Liver (tissue), 9 donors: ENCODE data around the gene CPLX3. TPM values are rescaled to one million over a fixed set of nuclear protein-coding genes. Genes with fewer than 3 reads are reported as not detected.

Experiments used
- DNase-seq: peaks from one replicate; pipeline ENCODE4 v3.0.0-alpha.2; 2017; ENCODE audit warnings: low spot score
- H3K27ac ChIP-seq, 2 donors: one replicate each; pipeline ENCODE4 v1.7.0; 2013; ENCODE audit warnings: inconsistent platforms in 2 of 2, low read length in 2 of 2, control low read depth in 1 of 2, low read depth in 1 of 2, mild to moderate bottlenecking in 1 of 2
- H3K27me3 ChIP-seq, 4 donors: one replicate each; pipeline versions ENCODE4 v1.6.1 to v1.7.0; 2013; ENCODE audit warnings: low read length in 3 of 4, inconsistent platforms in 1 of 4, mild to moderate bottlenecking in 1 of 4, moderate library complexity in 1 of 4; ENCODE audit not compliant: control insufficient read depth in 4 of 4, insufficient read depth in 4 of 4
- H3K36me3 ChIP-seq, 4 donors: one replicate each; pipeline versions ENCODE4 v1.6.1 to v1.7.0; 2013; ENCODE audit warnings: low read length in 3 of 4, mild to moderate bottlenecking in 3 of 4, low read depth in 1 of 4, moderate library complexity in 1 of 4; ENCODE audit not compliant: control insufficient read depth in 4 of 4, insufficient read depth in 3 of 4
- H3K4me1 ChIP-seq, 4 donors: one replicate each; pipeline versions ENCODE4 v1.6.1 to v1.7.0; 2013; ENCODE audit warnings: low read length in 3 of 4, mild to moderate bottlenecking in 3 of 4, moderate library complexity in 1 of 4; ENCODE audit not compliant: control insufficient read depth in 4 of 4, insufficient read depth in 4 of 4
- H3K4me3 ChIP-seq, 3 donors: one replicate each; pipeline versions ENCODE4 v1.6.1 to v1.7.0; 2013; ENCODE audit warnings: low read length in 3 of 3, control low read depth in 1 of 3, low read depth in 1 of 3, mild to moderate bottlenecking in 1 of 3
- H3K9ac ChIP-seq, 2 donors: one replicate each; pipeline ENCODE4 v1.7.0; 2013; ENCODE audit warnings: low read length in 2 of 2, mild to moderate bottlenecking in 2 of 2, moderate library complexity in 2 of 2, control low read depth in 1 of 2, low read depth in 1 of 2
- H3K9me3 ChIP-seq, 4 donors: one replicate each; pipeline versions ENCODE4 v1.6.1 to v1.7.0; 2013; ENCODE audit warnings: low read length in 3 of 4; ENCODE audit not compliant: control insufficient read depth in 4 of 4
- EGR1 ChIP-seq, 2 donors: IDR thresholded peaks; 2 replicates each; pipeline ENCODE4 v1.6.1; 2016 to 2018; ENCODE audit warnings: antibody characterized with exemption in 2 of 2, low read depth in 2 of 2
- FOXA1 ChIP-seq: IDR thresholded peaks from 2 replicates; pipeline ENCODE4 v1.6.1; 2016; ENCODE audit warnings: antibody characterized with exemption
- FOXA2 ChIP-seq: IDR thresholded peaks from 2 replicates; pipeline ENCODE4 v1.6.1; 2016; ENCODE audit warnings: antibody characterized with exemption
- GABPA ChIP-seq, 2 donors: IDR thresholded peaks in 1 of 2; conservative IDR thresholded peaks in 1 of 2; 2 replicates each; pipeline ENCODE4 v1.6.1; 2016; ENCODE audit warnings: antibody characterized with exemption in 2 of 2, mild to moderate bottlenecking in 1 of 2, moderate library complexity in 1 of 2
- HNF4A ChIP-seq, 2 donors: conservative IDR thresholded peaks; 2 replicates each; pipeline ENCODE4 v1.6.1; 2016; ENCODE audit warnings: antibody characterized with exemption in 2 of 2, mild to moderate bottlenecking in 2 of 2
- HNF4G ChIP-seq: IDR thresholded peaks from 2 replicates; pipeline ENCODE4 v1.6.1; 2016; ENCODE audit warnings: antibody characterized with exemption
- JUND ChIP-seq, 2 donors: IDR thresholded peaks; 2 replicates each; pipeline ENCODE4 v1.6.1; 2016; ENCODE audit warnings: antibody characterized with exemption in 2 of 2
- NR2F2 ChIP-seq: IDR thresholded peaks from 2 replicates; pipeline ENCODE4 v1.6.1; 2016; ENCODE audit warnings: antibody characterized with exemption
- RAD21 ChIP-seq, 2 donors: IDR thresholded peaks; 2 replicates each; pipeline ENCODE4 v1.6.1; 2016; ENCODE audit warnings: antibody characterized with exemption in 2 of 2, mild to moderate bottlenecking in 2 of 2
- RXRA ChIP-seq, 2 donors: IDR thresholded peaks; 2 replicates each; pipeline ENCODE4 v1.6.1; 2017 to 2018; ENCODE audit warnings: antibody characterized with exemption in 2 of 2, mild to moderate bottlenecking in 1 of 2
- TAF1 ChIP-seq: conservative IDR thresholded peaks from 2 replicates; pipeline ENCODE4 v1.6.1; 2016; ENCODE audit warnings: antibody characterized with exemption, mild to moderate bottlenecking
- YY1 ChIP-seq: IDR thresholded peaks from 2 replicates; pipeline ENCODE4 v1.6.1; 2016; ENCODE audit warnings: antibody characterized with exemption, mild to moderate bottlenecking
- WGBS: extraction: QIAGEN DNeasy Blood & Tissue Kit; methylation state at CpG from one replicate; pipeline ENCODE4 v1.1.7; 2013; 5-methylcytosine and 5-hydroxymethylcytosine counted together
- polyA plus RNA-seq, 2 donors: library from polyadenylated mRNA; stranded (reverse) in 1 of 2; unstranded in 1 of 2; fragments of 200-250 nt in 1 of 2; fragments of >200 nt in 1 of 2; fragmentation: Nextera tagmentation in 1 of 2; extraction: Ambion mirVana in 1 of 2; gene quantifications; one replicate each; pipeline versions ENCODE4 v1.2.1 to v1.2.3, GENCODE V29; 2013 to 2015
- total RNA-seq, 2 donors: library from RNA; depleted of rRNA; stranded (reverse); fragments of >200 nt; gene quantifications; one replicate each; pipeline ENCODE4 v1.2.3, GENCODE V29; 2014
- TF ChIP-seq, protein P1 (sequence below): IDR thresholded peaks from 2 replicates; pipeline ENCODE4 v1.6.1; 2016; ENCODE audit warnings: antibody characterized with exemption
- TF ChIP-seq, protein P2 (sequence below): fragments of 150-350 bp; IDR thresholded peaks from 2 replicates; pipeline ENCODE4 v1.5.1; 2017; ENCODE audit warnings: improper control_type of control experiment, low read depth, low read length; ENCODE audit not compliant: missing input control
- TF ChIP-seq, protein P3 (sequence below): IDR thresholded peaks from 2 replicates; pipeline ENCODE4 v1.6.1; 2016; ENCODE audit warnings: antibody characterized with exemption, mild to moderate bottlenecking
- donor health status: healthy.
- donor health status: healthy.
- donor health status: healthy.
- donor health status: healthy.
- donor health status: healthy.

The CPLX3 gene
- total and polyA plus RNA-seq, 4 donors = not detected

DNA sequence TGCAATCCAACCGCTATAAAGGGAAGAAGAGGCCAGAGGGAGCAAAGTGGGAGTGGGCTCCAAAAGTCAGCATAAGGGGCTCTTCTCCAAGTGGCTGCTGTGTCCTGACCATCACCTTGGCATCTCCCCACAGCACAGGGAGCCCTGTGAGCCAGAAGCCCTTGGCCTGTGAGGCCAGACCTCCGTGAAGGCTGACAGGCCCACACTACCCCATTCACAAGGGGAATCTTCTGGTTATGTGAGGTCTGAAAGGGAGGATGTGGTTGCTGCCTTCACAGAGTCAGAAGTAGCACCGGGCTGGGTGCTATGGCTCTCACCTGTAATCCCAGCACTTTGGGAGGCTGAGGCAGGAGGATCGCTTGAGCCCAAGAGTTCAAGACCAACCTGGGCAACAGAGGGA lies 19.2 kb downstream of the CPLX3 start:
- H3K4me1 ChIP-seq = peaks cover 5 to 25% (median 15%) of the 10 kb centered on the region in 4 donors
- no peak overlapping the region for H3K27ac ChIP-seq
- H3K9ac ChIP-seq = no peak overlapping the region
- TF ChIP-seq FOXA2 (no peak), RAD21 (IDR thresholded peaks at IDR 0.05) (no peak), HNF4G (no peak), JUND (IDR thresholded peaks at IDR 0.05) (no peak), TAF1 (no peak), GABPA (IDR thresholded peaks at IDR 0.05 in 1 of 2, conservative IDR thresholded peaks at IDR 0.05 in 1 of 2) (no peak), HNF4A (conservative IDR thresholded peaks at IDR 0.05) (no peak), YY1 (no peak), EGR1 (IDR thresholded peaks at IDR 0.05; ENCODE audit: low read depth in 2 of 2) (no peak), RXRA (IDR thresholded peaks at IDR 0.05) (no peak), NR2F2 (no peak), FOXA1 (no peak)
- TF ChIP-seq, protein P1, sequence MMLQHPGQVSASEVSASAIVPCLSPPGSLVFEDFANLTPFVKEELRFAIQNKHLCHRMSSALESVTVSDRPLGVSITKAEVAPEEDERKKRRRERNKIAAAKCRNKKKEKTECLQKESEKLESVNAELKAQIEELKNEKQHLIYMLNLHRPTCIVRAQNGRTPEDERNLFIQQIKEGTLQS = no peak
- TF ChIP-seq, protein P2, sequence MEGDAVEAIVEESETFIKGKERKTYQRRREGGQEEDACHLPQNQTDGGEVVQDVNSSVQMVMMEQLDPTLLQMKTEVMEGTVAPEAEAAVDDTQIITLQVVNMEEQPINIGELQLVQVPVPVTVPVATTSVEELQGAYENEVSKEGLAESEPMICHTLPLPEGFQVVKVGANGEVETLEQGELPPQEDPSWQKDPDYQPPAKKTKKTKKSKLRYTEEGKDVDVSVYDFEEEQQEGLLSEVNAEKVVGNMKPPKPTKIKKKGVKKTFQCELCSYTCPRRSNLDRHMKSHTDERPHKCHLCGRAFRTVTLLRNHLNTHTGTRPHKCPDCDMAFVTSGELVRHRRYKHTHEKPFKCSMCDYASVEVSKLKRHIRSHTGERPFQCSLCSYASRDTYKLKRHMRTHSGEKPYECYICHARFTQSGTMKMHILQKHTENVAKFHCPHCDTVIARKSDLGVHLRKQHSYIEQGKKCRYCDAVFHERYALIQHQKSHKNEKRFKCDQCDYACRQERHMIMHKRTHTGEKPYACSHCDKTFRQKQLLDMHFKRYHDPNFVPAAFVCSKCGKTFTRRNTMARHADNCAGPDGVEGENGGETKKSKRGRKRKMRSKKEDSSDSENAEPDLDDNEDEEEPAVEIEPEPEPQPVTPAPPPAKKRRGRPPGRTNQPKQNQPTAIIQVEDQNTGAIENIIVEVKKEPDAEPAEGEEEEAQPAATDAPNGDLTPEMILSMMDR = no peak
- TF ChIP-seq, protein P3, sequence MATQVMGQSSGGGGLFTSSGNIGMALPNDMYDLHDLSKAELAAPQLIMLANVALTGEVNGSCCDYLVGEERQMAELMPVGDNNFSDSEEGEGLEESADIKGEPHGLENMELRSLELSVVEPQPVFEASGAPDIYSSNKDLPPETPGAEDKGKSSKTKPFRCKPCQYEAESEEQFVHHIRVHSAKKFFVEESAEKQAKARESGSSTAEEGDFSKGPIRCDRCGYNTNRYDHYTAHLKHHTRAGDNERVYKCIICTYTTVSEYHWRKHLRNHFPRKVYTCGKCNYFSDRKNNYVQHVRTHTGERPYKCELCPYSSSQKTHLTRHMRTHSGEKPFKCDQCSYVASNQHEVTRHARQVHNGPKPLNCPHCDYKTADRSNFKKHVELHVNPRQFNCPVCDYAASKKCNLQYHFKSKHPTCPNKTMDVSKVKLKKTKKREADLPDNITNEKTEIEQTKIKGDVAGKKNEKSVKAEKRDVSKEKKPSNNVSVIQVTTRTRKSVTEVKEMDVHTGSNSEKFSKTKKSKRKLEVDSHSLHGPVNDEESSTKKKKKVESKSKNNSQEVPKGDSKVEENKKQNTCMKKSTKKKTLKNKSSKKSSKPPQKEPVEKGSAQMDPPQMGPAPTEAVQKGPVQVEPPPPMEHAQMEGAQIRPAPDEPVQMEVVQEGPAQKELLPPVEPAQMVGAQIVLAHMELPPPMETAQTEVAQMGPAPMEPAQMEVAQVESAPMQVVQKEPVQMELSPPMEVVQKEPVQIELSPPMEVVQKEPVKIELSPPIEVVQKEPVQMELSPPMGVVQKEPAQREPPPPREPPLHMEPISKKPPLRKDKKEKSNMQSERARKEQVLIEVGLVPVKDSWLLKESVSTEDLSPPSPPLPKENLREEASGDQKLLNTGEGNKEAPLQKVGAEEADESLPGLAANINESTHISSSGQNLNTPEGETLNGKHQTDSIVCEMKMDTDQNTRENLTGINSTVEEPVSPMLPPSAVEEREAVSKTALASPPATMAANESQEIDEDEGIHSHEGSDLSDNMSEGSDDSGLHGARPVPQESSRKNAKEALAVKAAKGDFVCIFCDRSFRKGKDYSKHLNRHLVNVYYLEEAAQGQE = no peak
- peaks cover 6 to 33% (median 13%) of the 10 kb centered on the region in 4 donors for H3K36me3 ChIP-seq
- no peaks in the 10 kb centered on the region for H3K27me3 ChIP-seq
- no peak overlapping the region for H3K4me3 ChIP-seq
- no peaks in the 10 kb centered on the region for H3K9me3 ChIP-seq
- 88% methylated on average over 4 of the region's 4 CpGs for WGBS
- no peak for DNase-seq

DNA sequence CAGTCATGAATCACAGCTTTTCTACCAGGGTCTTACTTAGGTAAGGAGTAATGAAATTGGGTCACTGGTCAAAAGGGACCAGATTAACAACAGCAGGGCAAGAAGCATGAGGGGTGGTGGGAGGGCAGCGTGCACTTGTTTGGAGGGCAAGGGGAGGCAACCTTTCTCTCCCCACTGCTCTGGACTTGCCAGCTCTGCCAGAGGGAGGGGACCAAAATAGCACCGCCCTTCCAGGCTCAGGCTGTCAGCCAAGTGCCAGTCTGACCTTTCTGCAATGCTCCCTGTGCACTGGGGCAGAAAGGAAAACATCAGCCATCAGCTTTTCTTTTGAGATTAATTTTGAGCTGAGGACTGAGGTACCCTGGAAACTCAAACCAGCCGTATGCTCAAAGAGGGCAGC lies 21.0 kb downstream of the CPLX3 start:
- Histone ChIP-seq H3K27ac (no peak overlapping the region), H3K4me1 (peaks cover 5 to 18% (median 12%) of the 10 kb centered on the region in 4 donors), H3K4me3 (no peak overlapping the region), H3K36me3 (peaks cover 12 to 52% (median 28%) of the 10 kb centered on the region in 4 donors), H3K9ac (no peak overlapping the region), H3K27me3 (no peaks in the 10 kb centered on the region), H3K9me3 (no peaks in the 10 kb centered on the region)
- TF ChIP-seq RAD21 (IDR thresholded peaks at IDR 0.05) = peak in 1 of 2 donors; percentile 17
- TF ChIP-seq JUND (IDR thresholded peaks at IDR 0.05) = no peak
- DNase-seq = no peak
- 80% methylated on average over 3 of the region's 3 CpGs for WGBS
